Spleen (tissue), 7 donors: ENCODE measurements around the gene TUBA4B.

Source experiments
- POLR2A ChIP-seq, 3 donors: fragments of 450-650 bp; IDR thresholded peaks; one replicate each; pipeline ENCODE4 v1.5.1; 2017; ENCODE audit warnings: antibody characterized with exemption in 3 of 3, mild to moderate bottlenecking in 1 of 3
- POLR2AphosphoS5 ChIP-seq, 3 donors: sonication (generic); formaldehyde crosslinking; IDR thresholded peaks; one replicate each; pipeline ENCODE4 v1.5.1; 2017; ENCODE audit warnings: antibody characterized with exemption in 3 of 3
- TF ChIP-seq, protein P1 (sequence below), 11 experiments: fragments of 200-600 bp in 7 of 11; fragments of 450-650 bp in 4 of 11; sonication (generic) in 4 of 11; IDR thresholded peaks in 8 of 11; conservative IDR thresholded peaks in 3 of 11; 1 replicate in 7 of 11; 2 replicates in 4 of 11; pipeline versions ENCODE4 v1.4.0 to v1.8.0; 2016 to 2021; ENCODE audit warnings: antibody characterized with exemption in 11 of 11, inconsistent platforms in 4 of 11, mild to moderate bottlenecking in 1 of 11
- donor health status: DM: no; HTN: no; CAD: no; lungs with moderate emphysema.
- donor health status: DM: no; HTN: no; CAD: no.
- donor health status: DM: no; HTN: no; CAD: no.

GRCh38 chr2:219282943-219283581, 30.0 kb downstream of the TUBA4B start:
- TF ChIP-seq, protein P1, sequence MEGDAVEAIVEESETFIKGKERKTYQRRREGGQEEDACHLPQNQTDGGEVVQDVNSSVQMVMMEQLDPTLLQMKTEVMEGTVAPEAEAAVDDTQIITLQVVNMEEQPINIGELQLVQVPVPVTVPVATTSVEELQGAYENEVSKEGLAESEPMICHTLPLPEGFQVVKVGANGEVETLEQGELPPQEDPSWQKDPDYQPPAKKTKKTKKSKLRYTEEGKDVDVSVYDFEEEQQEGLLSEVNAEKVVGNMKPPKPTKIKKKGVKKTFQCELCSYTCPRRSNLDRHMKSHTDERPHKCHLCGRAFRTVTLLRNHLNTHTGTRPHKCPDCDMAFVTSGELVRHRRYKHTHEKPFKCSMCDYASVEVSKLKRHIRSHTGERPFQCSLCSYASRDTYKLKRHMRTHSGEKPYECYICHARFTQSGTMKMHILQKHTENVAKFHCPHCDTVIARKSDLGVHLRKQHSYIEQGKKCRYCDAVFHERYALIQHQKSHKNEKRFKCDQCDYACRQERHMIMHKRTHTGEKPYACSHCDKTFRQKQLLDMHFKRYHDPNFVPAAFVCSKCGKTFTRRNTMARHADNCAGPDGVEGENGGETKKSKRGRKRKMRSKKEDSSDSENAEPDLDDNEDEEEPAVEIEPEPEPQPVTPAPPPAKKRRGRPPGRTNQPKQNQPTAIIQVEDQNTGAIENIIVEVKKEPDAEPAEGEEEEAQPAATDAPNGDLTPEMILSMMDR (IDR thresholded peaks at IDR 0.05 in 8 of 11, conservative IDR thresholded peaks at IDR 0.05 in 3 of 11) = no peak
- TF ChIP-seq POLR2A (IDR thresholded peaks at IDR 0.05) (no peak), POLR2AphosphoS5 (IDR thresholded peaks at IDR 0.05) (peak in 1 of 3 donors; percentile 40)
